Activated CD4-positive, alpha-beta T cell treated with anti-CD3 and anti-CD28 coated beads for 36 hours (primary cell): ENCODE results near the gene STARD10. TPM values are rescaled to one million over a fixed set of nuclear protein-coding genes. Genes with fewer than 3 reads are reported as not detected.
"Not testable (repeated sequence)": the region's sequence is repeated elsewhere in the genome, so short reads cannot be mapped to it uniquely, and the experiment has no call there.

Source experiments
- ATAC-seq: fragments of 200-7000 bp; cut with Tn5 transposase; one replicate; pipeline ENCODE4 v1.10.0; 2021; ENCODE audit warnings: mild to moderate bottlenecking, moderate library complexity
- CTCF ChIA-PET: fragments of 350-600 bp; sonication (Branson Sonifier 250); formaldehyde crosslinking; loops from one replicate; lab custom pipeline; 2021; ENCODE audit warnings: antibody characterized with exemption; lab: Charles Lee
- POLR2A ChIA-PET: fragments of 350-600 bp; sonication (Branson Sonifier 250); formaldehyde crosslinking; loops from one replicate; lab custom pipeline; 2021; ENCODE audit warnings: antibody characterized with exemption, inconsistent platforms; lab: Charles Lee
- DNase-seq: peaks from one replicate; pipeline ENCODE4 v3.0.0-alpha.2; 2020
- H3K27ac Mint-ChIP-seq: one replicate; pipeline ENCODE4 v1.8.0; 2021; ENCODE audit warnings: mixed read lengths
- H3K27me3 Mint-ChIP-seq: one replicate; pipeline ENCODE4 v1.8.0; 2021; ENCODE audit warnings: mixed read lengths
- H3K36me3 Mint-ChIP-seq: one replicate; pipeline ENCODE4 v1.8.0; 2021; ENCODE audit warnings: low read depth, mixed read lengths
- H3K4me1 Mint-ChIP-seq: one replicate; pipeline ENCODE4 v1.8.0; 2021; ENCODE audit warnings: mixed read lengths
- H3K4me3 Mint-ChIP-seq: one replicate; pipeline ENCODE4 v1.8.0; 2021; ENCODE audit warnings: mild to moderate bottlenecking, moderate library complexity, mixed read lengths
- H3K9me3 Mint-ChIP-seq: one replicate; pipeline ENCODE4 v1.8.0; 2021; ENCODE audit warnings: low read depth, mixed read lengths
- intact Hi-C, 2 experiments: fragments of 100-400 bp; cut with DNase I in 1 of 2; cut with micrococcal nuclease in 1 of 2; formaldehyde crosslinking; loops; one replicate each; pipeline versions ENCODE4 v1.14.2 to v1.15.1; 2022 to 2024; cut with DNase I, micrococcal nuclease
- total RNA-seq, 2 experiments: library from RNA; stranded (reverse); gene quantifications; one replicate each; pipeline ENCODE4 v1.2.3, GENCODE V29; 2021

The STARD10 gene
- total RNA-seq, 2 experiments from 2014 or later, result 8.3 to 12.9 TPM

GRCh38 chr11:72816404-72816990, 22.6 kb upstream of the STARD10 start:
- H3K9me3 Mint-ChIP-seq, result no peaks in the 10 kb centered on the region
- ATAC-seq, result no peak
- POLR2A ChIA-PET, result interaction anchor here (1.0 kb wide), 1 partner anchor 81 kb away, joined by 4 read pairs; no protein-coding TSS in a partner anchor
- CTCF ChIA-PET, result interaction anchor here (0.7 to 2.2 kb wide), 5 partner anchors 9 to 326 kb away, joined by 3 to 13 read pairs (median 3); partner anchors contain the start of genes FCHSD2 and STARD10
- no peaks in the 10 kb centered on the region for H3K27me3 Mint-ChIP-seq
- DNase-seq, result no peak
- H3K36me3 Mint-ChIP-seq, result peaks cover 38% of the 10 kb centered on the region
- H3K4me3 Mint-ChIP-seq, result peak overlapping the region; percentile 91
- peak overlapping the region; percentile 97 for H3K27ac Mint-ChIP-seq
- intact Hi-C loops, result no loop called here
- H3K4me1 Mint-ChIP-seq, result peaks cover 32% of the 10 kb centered on the region

- DNase-seq (no peak), ATAC-seq (no peak)
- CTCF ChIA-PET, result interaction anchor here (0.6 to 2.2 kb wide), 5 partner anchors 51 to 327 kb away, joined by 3 to 8 read pairs (median 3); partner anchors contain the start of gene FCHSD2
- Mint-ChIP-seq H3K27me3 (no peaks in the 10 kb centered on the region), H3K4me1 (peaks cover 31% of the 10 kb centered on the region), H3K27ac (peak overlapping the region; percentile 97), H3K9me3 (no peaks in the 10 kb centered on the region), H3K36me3 (peaks cover 48% of the 10 kb centered on the region), H3K4me3 (peak overlapping the region; percentile 91)
- intact Hi-C loops, result loop anchor here in 1 of 2 experiments (2.0 kb wide), 3 partner anchors 156 to 946 kb away; partner anchors contain the start of genes INPPL1 and RAB6A
- POLR2A ChIA-PET, result interaction anchor here (0.5 to 1.2 kb wide), 3 partner anchors 13 to 21 kb away, joined by 3 to 8 read pairs (median 6); partner anchors contain the start of gene STARD10
Measured at GRCh38 chr11:72815110-72815618, 21.3 kb upstream of the STARD10 start.

- Mint-ChIP-seq H3K36me3 (peaks cover 51% of the 10 kb centered on the region), H3K27me3 (no peaks in the 10 kb centered on the region), H3K4me3 (peak within 1 kb of the TSS; percentile 91), H3K27ac (peak within 1 kb of the TSS; percentile 98), H3K4me1 (peaks cover 30% of the 10 kb centered on the region), H3K9me3 (no peaks in the 10 kb centered on the region)
- ChIA-PET POLR2A (interaction anchor here (1.2 kb wide), 1 partner anchor 21 kb away, joined by 6 read pairs; the partner anchor contains the start of gene STARD10), CTCF (interaction anchor here (0.6 to 2.2 kb wide), 2 partner anchors 24 to 89 kb away, joined by 3 to 8 read pairs; no protein-coding TSS in a partner anchor)
- ATAC-seq (peak; percentile 65), DNase-seq (peak; percentile 94)
- intact Hi-C loops, result loop anchor here (1.0 to 5.0 kb wide), 17 partner anchors 21 to 1063 kb away; partner anchors contain the start of genes FCHSD2 (in 2 of the 2), ANAPC15 (in 1 of the 2), ARAP1 (in 1 of the 2) and CLPB (in 1 of the 2)
Measured at GRCh38 chr11:72814286-72815109, 20.7 kb upstream of the STARD10 start, which contains the start of gene ATG16L2. Gene ATG16L2 (plus strand): TSS chr11:72814411. CDS start chr11:72814446, 35 bp downstream.

- POLR2A ChIA-PET, result interaction anchor here (0.6 to 1.6 kb wide), 9 partner anchors 9 to 329 kb away, joined by 3 to 29 read pairs (median 4); partner anchors contain the start of genes FCHSD2 and STARD10
- CTCF ChIA-PET, result interaction anchor here (0.6 to 3.2 kb wide), 17 partner anchors 14 to 442 kb away, joined by 3 to 34 read pairs (median 4); partner anchors contain the start of genes FCHSD2 and STARD10
- ATAC-seq, result peak; percentile 58
- Mint-ChIP-seq H3K4me1 (peaks cover 30% of the 10 kb centered on the region), H3K27ac (peak overlapping the region; percentile 98), H3K27me3 (no peaks in the 10 kb centered on the region), H3K4me3 (peak overlapping the region; percentile 91), H3K36me3 (peaks cover 53% of the 10 kb centered on the region), H3K9me3 (no peaks in the 10 kb centered on the region)
- intact Hi-C loops, result loop anchor here (1.0 to 5.0 kb wide), 19 partner anchors 20 to 1063 kb away; partner anchors contain the start of genes FCHSD2 (in 2 of the 2), ANAPC15 (in 1 of the 2), ARAP1 (in 1 of the 2) and CLPB (in 1 of the 2)
- DNase-seq, result peak; percentile 88
Measured at GRCh38 chr11:72813740-72814285, 20.0 kb upstream of the STARD10 start.

- peak; percentile 89 for DNase-seq
- Mint-ChIP-seq H3K4me1 (peaks cover 28% of the 10 kb centered on the region), H3K9me3 (no peaks in the 10 kb centered on the region), H3K27me3 (no peaks in the 10 kb centered on the region), H3K36me3 (peaks cover 53% of the 10 kb centered on the region), H3K4me3 (peak overlapping the region; percentile 91), H3K27ac (peak overlapping the region; percentile 98)
- intact Hi-C loops, result loop anchor here (1.0 to 5.0 kb wide), 3 partner anchors 19 to 1064 kb away; partner anchors contain the start of genes COA4 (in 1 of the 2), PAAF1 (in 1 of the 2) and STARD10 (in 1 of the 2)
- peak; percentile 67 for ATAC-seq
- ChIA-PET CTCF (interaction anchor here (0.6 to 3.2 kb wide), 22 partner anchors 15 to 443 kb away, joined by 3 to 34 read pairs (median 4); partner anchors contain the start of genes FCHSD2 and STARD10), POLR2A (interaction anchor here (0.6 to 1.6 kb wide), 9 partner anchors 9 to 329 kb away, joined by 3 to 29 read pairs (median 4); partner anchors contain the start of genes FCHSD2 and STARD10)
Measured at GRCh38 chr11:72812967-72813739, 19.3 kb upstream of the STARD10 start.

GRCh38 chr11:72812604-72812966, 18.7 kb upstream of the STARD10 start:
- Mint-ChIP-seq H3K27me3 (no peaks in the 10 kb centered on the region), H3K36me3 (peaks cover 49% of the 10 kb centered on the region), H3K4me3 (peak overlapping the region; percentile 91), H3K9me3 (no peaks in the 10 kb centered on the region), H3K27ac (peak overlapping the region; percentile 98), H3K4me1 (peaks cover 26% of the 10 kb centered on the region)
- DNase-seq (no peak), ATAC-seq (peak; percentile 0)
- ChIA-PET POLR2A (interaction anchor here (1.0 to 1.6 kb wide), 4 partner anchors 19 to 90 kb away, joined by 4 to 29 read pairs (median 12); partner anchors contain the start of gene STARD10), CTCF (interaction anchor here (0.7 to 3.2 kb wide), 15 partner anchors 14 to 128 kb away, joined by 3 to 34 read pairs (median 4); partner anchors contain the start of gene STARD10)
- intact Hi-C loops, result loop anchor here (2.0 to 5.0 kb wide), 2 partner anchors 90 to 1065 kb away; partner anchors contain the start of genes COA4 (in 1 of the 2) and PAAF1 (in 1 of the 2)

GRCh38 chr11:72811686-72812085, 17.8 kb upstream of the STARD10 start:
- not testable (repeated sequence) for DNase-seq, H3K27me3 Mint-ChIP-seq, ATAC-seq, H3K27ac Mint-ChIP-seq, H3K9me3 Mint-ChIP-seq
- Mint-ChIP-seq H3K4me1 (peaks cover 25% of the 10 kb centered on the region), H3K4me3 (peak overlapping the region; percentile 62), H3K36me3 (peaks cover 43% of the 10 kb centered on the region)
- CTCF ChIA-PET, result interaction anchor here (0.8 to 3.2 kb wide), 3 partner anchors 18 to 86 kb away, joined by 3 to 34 read pairs (median 20); partner anchors contain the start of gene STARD10
- intact Hi-C loops, result loop anchor here (2.0 to 5.0 kb wide), 2 partner anchors 89 to 1066 kb away; partner anchors contain the start of genes COA4 (in 1 of the 2) and PAAF1 (in 1 of the 2)
- POLR2A ChIA-PET, result interaction anchor here (1.2 kb wide), 1 partner anchor 16 kb away, joined by 4 read pairs; no protein-coding TSS in a partner anchor

- ATAC-seq, result no peak
- DNase-seq, result no peak
- CTCF ChIA-PET, result interaction anchor here (1.1 to 1.9 kb wide), 3 partner anchors 14 to 86 kb away, joined by 3 to 4 read pairs (median 3); partner anchors contain the start of gene STARD10
- intact Hi-C loops, result no loop called here
- H3K36me3 Mint-ChIP-seq, result peaks cover 38% of the 10 kb centered on the region
- H3K4me3 Mint-ChIP-seq, result no peak overlapping the region
- peaks cover 18% of the 10 kb centered on the region for H3K4me1 Mint-ChIP-seq
- H3K9me3 Mint-ChIP-seq, result no peaks in the 10 kb centered on the region
- no peaks in the 10 kb centered on the region for H3K27me3 Mint-ChIP-seq
- POLR2A ChIA-PET, result no interaction called here
- no peak overlapping the region for H3K27ac Mint-ChIP-seq
Measured at GRCh38 chr11:72808331-72808798, 14.5 kb upstream of the STARD10 start.

GRCh38 chr11:72807792-72808191, 13.9 kb upstream of the STARD10 start:
- ChIA-PET CTCF (interaction anchor here (0.7 to 1.5 kb wide), 2 partner anchors 14 to 71 kb away, joined by 3 to 4 read pairs; partner anchors contain the start of gene STARD10), POLR2A (no interaction called here)
- no peak for DNase-seq
- Mint-ChIP-seq H3K36me3 (peaks cover 33% of the 10 kb centered on the region), H3K4me1 (peaks cover 16% of the 10 kb centered on the region), H3K4me3 (no peak overlapping the region), H3K9me3 (no peaks in the 10 kb centered on the region), H3K27ac (no peak overlapping the region), H3K27me3 (no peaks in the 10 kb centered on the region)
- no peak for ATAC-seq
- intact Hi-C loops, result no loop called here
